Endothelial cell of umbilical vein (primary cell): ENCODE measurements around the gene STKLD1. TPM values are rescaled to one million over a fixed set of nuclear protein-coding genes. Genes with fewer than 3 reads are reported as not detected.

Experiments
- BruUV-seq: library from RNA; stranded (reverse); fragments of 400-500 nt; replicated peaks from 2 replicates; lab custom pipeline; 2021; lab: Mats Ljungman, UMichigan
- CTCF ChIA-PET: fragments of 300-600, 350-600 bp; sonication (Branson Sonifier 250); formaldehyde crosslinking; loops from one replicate; lab custom pipeline; 2021; ENCODE audit warnings: antibody characterized with exemption, inconsistent platforms; lab: Charles Lee
- POLR2A ChIA-PET: fragments of 300-600, 350-600 bp; sonication (Branson Sonifier 250); formaldehyde crosslinking; loops from one replicate; lab custom pipeline; 2021; ENCODE audit warnings: antibody characterized with exemption, inconsistent platforms; lab: Charles Lee
- DNase-seq: peaks from one replicate; pipeline ENCODE4 v3.0.0-alpha.2; 2011; ENCODE audit warnings: low read depth, low spot score
- FAIRE-seq: peaks from 2 replicates; lab custom pipeline; 2011; peaks lifted over from hg19 to GRCh38; lab: Jason Lieb, UNC
- H2AFZ ChIP-seq: 2 replicates; pipeline ENCODE4 v1.6.0; 2012; ENCODE audit warnings: low read depth, low read length, control low read depth, inconsistent platforms
- H3K27ac ChIP-seq: 2 replicates; pipeline ENCODE4 v1.5.1; 2011; ENCODE audit warnings: low read depth, mild to moderate bottlenecking, control low read depth, low read length, moderate library complexity; ENCODE audit not compliant: insufficient read depth
- H3K27me3 ChIP-seq, 2 experiments: 2 replicates each; pipeline versions ENCODE4 v1.6.0 to v1.6.1; 2011; ENCODE audit warnings: low read length in 2 of 2, mixed read lengths in 1 of 2; ENCODE audit not compliant: control insufficient read depth in 2 of 2, insufficient read depth in 2 of 2
- H3K36me3 ChIP-seq, 2 experiments: 2 replicates in 1 of 2; 3 replicates in 1 of 2; pipeline ENCODE4 v1.5.1; 2011; ENCODE audit warnings: low read length in 2 of 2, mild to moderate bottlenecking in 1 of 2, moderate library complexity in 1 of 2; ENCODE audit not compliant: control insufficient read depth in 2 of 2, insufficient read depth in 2 of 2; ENCODE audit errors: extremely low read depth in 1 of 2
- H3K4me1 ChIP-seq: 3 replicates; pipeline ENCODE4 v1.5.1; 2011; ENCODE audit warnings: mild to moderate bottlenecking, low read length; ENCODE audit not compliant: control insufficient read depth, insufficient read depth; ENCODE audit errors: extremely low read depth
- H3K4me2 ChIP-seq: 2 replicates; pipeline ENCODE4 v1.6.1; 2011; ENCODE audit warnings: low read length, control low read depth, mixed read lengths; ENCODE audit not compliant: insufficient read depth
- H3K4me3 ChIP-seq, 3 experiments: fragments of 200-600 bp in 1 of 3; sonication (generic), shearing (Covaris generic) in 1 of 3; replicated peaks in 1 of 3; 2 replicates each; pipeline ENCODE4 v1.5.1; 2011 to 2016; ENCODE audit warnings: control low read depth in 3 of 3, low read length in 3 of 3, mild to moderate bottlenecking in 2 of 3, inconsistent platforms in 1 of 3, low read depth in 1 of 3, moderate library complexity in 1 of 3; ENCODE audit not compliant: insufficient read depth in 1 of 3
- H3K79me2 ChIP-seq: 2 replicates; pipeline ENCODE4 v1.6.0; 2012; ENCODE audit warnings: low read length, inconsistent platforms; ENCODE audit not compliant: control insufficient read depth, insufficient read depth
- H3K9ac ChIP-seq: replicated peaks from 2 replicates; pipeline ENCODE3; 2011; ENCODE audit warnings: low read length, control low read depth; ENCODE audit not compliant: insufficient read depth; ENCODE audit errors: extremely low read depth
- H3K9me1 ChIP-seq: replicated peaks from 3 replicates; pipeline ENCODE4 v1.6.0; 2011; ENCODE audit warnings: mild to moderate bottlenecking, low read length; ENCODE audit not compliant: control insufficient read depth, insufficient read depth; ENCODE audit errors: extremely low read depth
- H3K9me3 ChIP-seq: replicated peaks from 2 replicates; pipeline ENCODE4 v1.5.1; 2012; ENCODE audit warnings: low read length, inconsistent platforms; ENCODE audit not compliant: control insufficient read depth, insufficient read depth
- H4K20me1 ChIP-seq: replicated peaks from 2 replicates; pipeline ENCODE3; 2011; ENCODE audit warnings: mild to moderate bottlenecking, low read length; ENCODE audit not compliant: control insufficient read depth, insufficient read depth; ENCODE audit errors: extremely low read depth
- CTCF ChIP-seq, 2 donors: IDR thresholded peaks; 1 replicate in 1 of 2; 2 replicates in 1 of 2; pipeline ENCODE4 v1.5.1; 2011; ENCODE audit warnings: low read length in 2 of 2, mild to moderate bottlenecking in 2 of 2, moderate library complexity in 2 of 2, control low read depth in 1 of 2, inconsistent platforms in 1 of 2, low read depth in 1 of 2; ENCODE audit not compliant: insufficient read depth in 1 of 2; ENCODE audit errors: extremely low read depth in 1 of 2
- EZH2 ChIP-seq: IDR thresholded peaks from 2 replicates; pipeline ENCODE4 v1.6.1; 2012; ENCODE audit warnings: borderline replicate concordance, low read depth, mild to moderate bottlenecking, moderate library complexity, low read length, inconsistent platforms; ENCODE audit not compliant: severe bottlenecking
- FOS ChIP-seq: IDR thresholded peaks from 2 replicates; pipeline ENCODE4 v1.6.1; 2011; ENCODE audit warnings: mild to moderate bottlenecking, low read length, moderate library complexity, borderline replicate concordance; ENCODE audit not compliant: insufficient read depth
- MAX ChIP-seq: IDR thresholded peaks from 2 replicates; pipeline ENCODE4 v1.6.1; 2011; ENCODE audit not compliant: insufficient read depth, insufficient read length
- POLR2A ChIP-seq: IDR thresholded peaks from 2 replicates; pipeline ENCODE4 v1.6.1; 2012; ENCODE audit warnings: low read depth, mild to moderate bottlenecking, control low read depth, low read length
- dilution Hi-C: fragments of 300-500 bp; cut with MboI; formaldehyde crosslinking; loops from one replicate; pipeline ENCODE4 v1.15.0; 2019; ENCODE audit warnings: low sequenced_read_pairs; ENCODE audit not compliant: extremely low pct_ligation_motif_present
- intact Hi-C: fragments of 100-400 bp; cut with micrococcal nuclease; formaldehyde crosslinking; loops from one replicate; pipeline ENCODE4 v1.10.0; 2022
- polyA plus RNA-seq, 4 experiments: library from polyadenylated mRNA; depleted of rRNA in 3 of 4; stranded (reverse) in 3 of 4; unstranded in 1 of 4; fragments of >200 nt; gene quantifications; 2 replicates each; pipeline versions ENCODE4 v1.2.1 to v1.2.3, GENCODE V29; 2011 to 2012; ENCODE audit warnings: missing spikeins in 1 of 4
- total RNA-seq: library from RNA; stranded (reverse); gene quantifications from 2 replicates; pipeline ENCODE4 v1.2.3, GENCODE V29; 2021

The STKLD1 gene
- total and polyA plus RNA-seq, 2 donors (not counting 3 experiments of a cell fraction or from before 2014, with no cell fraction given): 0.29 to 0.77 TPM

GRCh38 chr9:133361507-133362092 lies 14.6 kb upstream of the STKLD1 start:
- BruUV-seq: no TSS peak
- ChIA-PET POLR2A (no interaction called here), CTCF (no interaction called here)
- Histone ChIP-seq H2AFZ (no peak overlapping the region), H3K9ac (no peak overlapping the region), H3K79me2 (peaks cover 18% of the 10 kb centered on the region), H3K36me3 (peaks cover 31 to 54% of the 10 kb centered on the region in 2 experiments), H3K9me1 (no peaks in the 10 kb centered on the region), H4K20me1 (no peaks in the 10 kb centered on the region), H3K4me1 (peaks cover 6% of the 10 kb centered on the region), H3K27ac (no peak overlapping the region), H3K27me3 (no peaks in the 10 kb centered on the region), H3K4me3 (no peak overlapping the region), H3K4me2 (no peak overlapping the region), H3K9me3 (no peaks in the 10 kb centered on the region)
- DNase-seq: no peak
- dilution Hi-C loops (no loop called here), intact Hi-C loops (no loop called here)
- no peak for FAIRE-seq
- no peak for TF ChIP-seq FOS
- TF ChIP-seq CTCF (IDR thresholded peaks at IDR 0.05; ENCODE audit: extremely low read depth in 1 of 2, insufficient read depth in 1 of 2, low read depth in 1 of 2, low read length in 2 of 2): no peak
- no peak for TF ChIP-seq MAX
- no peak for TF ChIP-seq EZH2
- TF ChIP-seq POLR2A: no peak
